Sciatic nerve (tissue), 2 donors: Measurements from ENCODE around the gene ABLIM2. TPM values are rescaled to one million over a fixed set of nuclear protein-coding genes. Genes with fewer than 3 reads are reported as not detected.

ENCODE experiments used
- ATAC-seq: fragments of 200-7000 bp; cut with Tn5 transposase; one replicate; pipeline ENCODE4 v1.9.1; 2020; ENCODE audit warnings: mild to moderate bottlenecking, moderate library complexity
- DNase-seq: peaks from one replicate; pipeline ENCODE4 v3.0.0-alpha.2; 2020; ENCODE audit warnings: low spot score
- intact Hi-C: fragments of 100-400 bp; cut with DNase I; formaldehyde crosslinking; loops from one replicate; pipeline ENCODE4 v1.14.2; 2022
- total RNA-seq: library from RNA; stranded (reverse); fragmentation: NEBNext Ultra II Directional; extraction: Animal tissue kit (Norgen Biotek cat#: 25700); gene quantifications from one replicate; pipeline ENCODE4 v1.2.1, GENCODE V29; 2021
- donor health status: DM: no; HTN: no; CAD: no.
- donor health status: DM: no; HTN: no; CAD: no.

The ABLIM2 gene
- total RNA-seq, 1 donor from 2014 or later = 44.4 TPM

DNA sequence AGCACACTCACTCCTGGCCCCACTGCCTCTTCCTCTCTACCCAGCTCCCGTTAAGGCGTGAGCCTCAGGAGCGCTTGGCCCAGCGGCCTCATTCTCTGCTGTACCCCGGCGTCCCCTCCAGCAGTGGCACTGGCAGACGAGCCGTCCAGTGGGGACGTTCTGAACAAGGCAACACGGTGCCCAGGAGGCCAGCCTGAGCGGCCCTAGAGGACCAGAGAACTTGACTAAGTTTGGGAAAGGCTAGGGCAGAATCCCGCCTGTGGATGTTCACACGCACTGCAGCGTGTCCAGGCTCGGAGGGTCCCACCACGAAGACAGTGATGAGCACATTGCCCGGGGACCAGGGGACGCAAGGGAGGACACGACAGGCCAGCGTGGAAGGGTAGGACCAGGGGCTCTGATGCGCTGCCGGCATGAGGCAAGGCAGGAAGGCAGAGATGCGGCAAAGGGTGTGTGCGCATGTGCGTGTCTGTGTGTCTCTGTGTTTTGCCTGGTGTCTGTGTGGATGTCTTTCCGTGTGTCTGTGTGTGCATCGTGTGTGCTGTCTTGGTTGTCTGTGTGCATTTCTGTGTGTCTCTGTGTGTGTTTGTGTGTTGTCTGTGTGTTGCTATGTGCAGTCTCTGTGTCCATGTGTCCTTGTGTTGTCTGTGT lies 89.4 kb downstream of the ABLIM2 start:
- intact Hi-C loops = loop anchor here (10.0 kb wide), 1 partner anchor 516 kb away; the partner anchor contains the start of gene GPR78
- DNase-seq (no peak), ATAC-seq (no peak)

DNA sequence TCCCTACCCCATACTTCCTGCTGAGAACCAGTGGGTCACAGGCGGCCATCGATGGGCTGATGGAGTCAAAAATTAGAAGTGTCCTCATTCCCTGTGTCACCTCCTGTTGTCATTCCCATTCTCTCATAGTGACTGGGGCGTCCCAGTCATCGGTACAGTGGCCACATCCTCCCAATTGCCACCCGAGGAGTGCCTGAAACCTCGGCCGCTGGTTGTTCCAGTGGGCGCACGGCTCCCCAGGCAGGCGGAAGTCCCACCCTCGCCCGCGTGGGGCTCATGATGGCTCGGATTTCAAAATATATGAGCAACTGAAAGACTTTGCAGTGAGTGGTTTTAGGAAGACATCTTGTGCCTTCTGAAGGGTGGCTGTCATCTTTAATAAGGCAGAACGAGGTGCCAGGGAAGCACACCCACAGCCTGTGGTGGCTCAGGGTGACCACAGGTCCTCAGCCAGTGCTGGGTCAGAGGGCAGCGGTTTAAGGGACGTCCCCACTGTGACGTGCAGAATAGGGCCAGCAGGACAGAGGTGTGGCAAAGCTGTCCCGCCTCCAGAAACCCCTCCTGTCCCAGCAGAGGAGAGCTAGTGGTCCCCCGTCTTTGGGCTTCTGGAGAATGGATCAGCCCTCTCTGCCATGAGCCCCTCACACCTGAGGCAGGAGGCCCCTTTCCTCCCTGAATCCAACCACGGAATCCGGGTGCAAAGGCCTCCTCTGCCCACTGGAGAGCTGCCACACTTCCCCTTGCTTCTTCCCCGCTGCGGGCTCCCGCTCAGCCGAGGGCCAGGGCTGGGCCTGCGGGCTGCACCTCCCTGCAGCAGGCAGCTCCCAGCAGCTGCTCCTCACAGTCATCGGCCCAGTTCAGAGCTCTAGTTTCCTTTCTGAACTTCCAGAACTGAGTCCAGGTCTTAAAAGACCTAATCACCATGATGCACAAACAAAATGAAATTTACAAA lies 90.4 kb downstream of the ABLIM2 start:
- intact Hi-C loops = loop anchor here (10.0 kb wide), 1 partner anchor 517 kb away; the partner anchor contains the start of gene GPR78
- peak; percentile 52 for ATAC-seq
- DNase-seq = no peak

DNA sequence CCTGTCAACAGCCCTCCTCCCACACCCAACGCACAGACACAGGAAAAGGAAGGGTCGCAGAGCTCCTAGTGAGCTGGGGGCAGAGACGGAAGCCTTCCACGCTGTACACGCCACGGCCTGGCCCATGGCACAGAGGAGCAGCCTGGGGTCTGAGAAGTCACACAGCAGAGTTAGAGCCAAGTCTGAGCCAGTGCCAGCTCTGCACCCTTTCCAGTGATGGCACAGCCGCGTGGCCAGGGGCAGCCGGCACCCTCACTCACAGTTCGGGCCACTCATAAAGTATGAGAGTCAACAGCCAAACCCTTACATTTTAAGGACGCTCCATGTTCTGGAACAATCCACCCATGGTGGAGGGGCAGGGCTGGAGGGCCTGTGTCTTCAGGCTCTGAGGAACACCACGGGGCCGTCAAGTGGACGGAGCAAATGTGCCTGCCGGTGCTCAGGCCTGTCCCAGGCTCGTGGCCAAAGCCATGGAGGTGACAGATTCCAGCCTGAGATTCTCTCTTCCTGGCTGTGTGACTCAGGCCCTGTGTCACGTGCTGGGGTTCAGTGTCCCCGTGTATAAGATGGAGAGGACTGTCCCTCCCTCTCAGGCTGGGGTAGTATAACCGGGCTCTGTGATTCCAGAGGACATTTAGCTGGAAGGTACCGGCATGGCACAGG lies 91.2 kb downstream of the ABLIM2 start:
- intact Hi-C loops = loop anchor here (10.0 kb wide), 1 partner anchor 517 kb away; the partner anchor contains the start of gene GPR78
- no peak for ATAC-seq
- no peak for DNase-seq

DNA sequence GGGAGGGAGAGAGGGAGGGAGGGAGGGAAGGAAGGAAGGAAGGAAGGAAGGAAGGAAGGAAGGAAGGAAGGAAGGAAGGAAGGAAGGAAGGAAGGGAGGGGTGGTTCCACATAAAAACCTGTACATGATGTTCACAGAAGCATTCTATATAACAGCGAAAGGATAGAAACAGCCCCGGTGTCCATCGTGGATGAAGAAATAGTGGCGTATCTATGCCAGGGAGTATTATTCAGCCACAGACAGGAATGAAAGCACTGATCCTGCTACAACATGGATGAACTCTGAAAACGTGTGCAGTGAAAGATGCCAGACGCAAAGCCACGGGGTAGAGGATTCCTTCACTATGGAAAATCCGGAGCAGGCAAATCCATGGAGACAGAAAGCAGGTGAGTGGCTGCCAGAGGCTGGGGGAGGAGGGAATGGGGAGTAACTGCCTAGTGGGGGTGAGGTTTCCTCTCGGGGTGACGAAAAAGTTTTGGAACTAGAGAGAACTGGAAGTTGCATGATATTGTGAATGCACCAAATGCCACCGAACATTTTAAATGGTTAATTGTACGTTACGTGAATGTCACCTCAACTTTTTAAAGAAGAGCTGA lies 92.2 kb downstream of the ABLIM2 start:
- intact Hi-C loops = loop anchor here (10.0 kb wide), 1 partner anchor 518 kb away; the partner anchor contains the start of gene GPR78
- ATAC-seq (no peak), DNase-seq (no peak)

DNA sequence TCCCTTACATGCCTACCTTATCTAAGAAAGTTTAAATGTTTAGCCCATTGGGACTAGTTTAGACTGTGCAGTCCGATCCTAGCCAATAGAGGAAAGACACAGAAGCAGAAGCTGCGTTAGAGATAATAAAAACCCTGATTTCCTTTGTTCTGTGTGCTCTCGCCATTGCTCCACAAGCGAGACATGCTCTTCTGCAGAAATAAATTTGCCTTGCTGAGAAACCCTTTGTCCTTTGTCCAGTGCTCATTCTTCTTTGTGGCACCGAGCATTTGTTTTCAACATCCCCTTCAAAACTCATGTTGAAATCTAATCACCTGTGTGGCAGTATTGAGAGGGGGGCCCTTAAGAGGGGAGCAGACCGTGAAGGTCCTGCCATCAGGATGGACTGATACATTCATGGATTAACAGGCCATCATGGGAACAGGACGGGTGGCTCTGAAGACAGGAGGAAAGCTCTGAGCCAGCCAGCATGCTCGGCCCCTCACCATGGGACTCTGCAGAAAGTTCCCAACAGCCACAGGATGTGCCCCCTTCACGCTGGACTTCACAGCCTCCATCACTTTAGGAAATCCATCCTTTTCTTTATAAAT lies 94.5 kb downstream of the ABLIM2 start:
- ATAC-seq = no peak
- intact Hi-C loops = loop anchor here (10.0 kb wide), 1 partner anchor 521 kb away; the partner anchor contains the start of gene GPR78
- no peak for DNase-seq

DNA sequence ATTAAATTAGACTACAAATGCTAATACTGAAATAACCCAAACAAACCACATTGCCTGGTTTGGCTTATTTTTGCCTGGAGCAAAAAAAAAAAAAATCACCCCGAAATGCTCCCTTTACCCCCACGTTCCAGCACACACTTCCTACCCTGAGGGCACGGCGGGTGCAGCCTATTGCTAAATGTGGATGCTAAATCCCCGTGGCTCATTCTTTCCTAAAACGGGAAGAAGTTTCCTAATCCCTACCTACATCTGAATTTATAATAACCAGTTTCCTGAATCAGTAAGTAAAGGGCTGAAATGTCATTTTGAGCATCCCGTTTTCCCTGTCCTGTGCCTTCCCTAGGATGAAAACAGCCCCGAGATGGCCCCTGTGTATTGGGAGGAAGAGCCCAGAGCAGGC lies 97.0 kb downstream of the ABLIM2 start:
- intact Hi-C loops = loop anchor here (10.0 kb wide), 1 partner anchor 523 kb away; the partner anchor contains the start of gene GPR78
- DNase-seq (no peak), ATAC-seq (no peak)

DNA sequence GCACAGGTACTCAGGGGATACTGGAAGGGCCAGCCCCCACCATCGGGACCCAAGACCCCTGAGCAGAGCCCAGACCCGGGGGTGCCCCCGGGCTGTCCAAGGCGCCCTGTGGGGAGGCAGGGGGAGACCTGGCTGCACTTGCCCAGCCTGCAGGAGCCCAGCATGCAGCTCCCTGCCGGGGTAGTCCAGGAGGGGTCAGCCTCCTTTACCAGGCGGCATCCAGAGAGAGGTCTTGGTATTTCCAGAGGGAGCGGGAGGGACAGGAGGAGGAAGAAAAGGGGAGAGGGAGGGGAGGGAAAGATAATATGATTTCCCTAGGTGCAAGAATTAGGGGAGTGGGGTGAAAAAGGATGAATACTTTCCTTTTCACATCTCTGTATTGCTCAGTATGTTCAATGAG lies 97.5 kb downstream of the ABLIM2 start:
- intact Hi-C loops = loop anchor here (10.0 kb wide), 1 partner anchor 524 kb away; the partner anchor contains the start of gene GPR78
- no peak for ATAC-seq
- no peak for DNase-seq

DNA sequence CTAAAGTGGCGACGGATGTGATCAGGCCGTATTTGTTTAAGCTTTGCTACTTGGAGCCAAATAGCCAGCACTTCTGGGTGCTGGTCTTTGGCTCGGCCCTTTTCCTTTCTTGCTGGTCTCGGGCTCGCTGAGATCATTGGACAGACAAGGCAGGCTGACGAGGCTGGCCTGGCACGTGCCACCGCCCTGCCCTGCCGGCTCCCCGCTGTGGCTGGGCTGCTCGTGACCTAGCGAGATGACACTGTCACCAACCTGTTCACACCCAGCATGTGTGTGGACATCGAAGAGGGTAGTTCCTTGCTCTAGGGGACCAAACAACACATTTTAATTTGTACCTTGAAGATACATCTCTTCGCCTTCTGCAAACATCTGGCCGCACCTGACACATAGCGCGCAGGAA lies 98.0 kb downstream of the ABLIM2 start:
- ATAC-seq = no peak
- no peak for DNase-seq
- intact Hi-C loops = loop anchor here (10.0 kb wide), 1 partner anchor 524 kb away; the partner anchor contains the start of gene GPR78

DNA sequence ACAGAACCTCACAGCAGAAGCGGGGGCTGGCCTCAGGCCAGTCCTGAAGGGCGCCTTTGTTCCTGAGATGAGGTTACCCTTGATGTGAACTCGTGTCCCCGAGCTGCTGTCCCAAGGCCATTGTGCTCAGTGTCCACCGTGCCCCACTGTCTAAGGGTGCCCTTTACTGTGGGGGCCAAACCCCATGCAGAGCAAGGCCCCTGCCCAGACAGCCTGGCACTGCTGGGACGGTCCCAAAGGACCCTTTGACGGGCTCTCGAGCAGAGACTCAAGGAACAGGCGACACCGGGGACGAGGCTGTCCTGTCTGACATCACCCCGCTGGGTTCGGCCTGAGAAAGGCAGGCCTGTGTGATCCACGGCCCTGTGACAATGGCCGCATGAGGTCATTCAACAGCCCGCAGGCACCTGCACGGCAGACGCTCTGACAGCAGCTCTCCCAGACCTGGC lies 100.6 kb downstream of the ABLIM2 start:
- intact Hi-C loops = loop anchor here (5.0 kb wide), 1 partner anchor 1876 kb away; no protein-coding TSS in a partner anchor
- no peak for ATAC-seq
- no peak for DNase-seq

DNA sequence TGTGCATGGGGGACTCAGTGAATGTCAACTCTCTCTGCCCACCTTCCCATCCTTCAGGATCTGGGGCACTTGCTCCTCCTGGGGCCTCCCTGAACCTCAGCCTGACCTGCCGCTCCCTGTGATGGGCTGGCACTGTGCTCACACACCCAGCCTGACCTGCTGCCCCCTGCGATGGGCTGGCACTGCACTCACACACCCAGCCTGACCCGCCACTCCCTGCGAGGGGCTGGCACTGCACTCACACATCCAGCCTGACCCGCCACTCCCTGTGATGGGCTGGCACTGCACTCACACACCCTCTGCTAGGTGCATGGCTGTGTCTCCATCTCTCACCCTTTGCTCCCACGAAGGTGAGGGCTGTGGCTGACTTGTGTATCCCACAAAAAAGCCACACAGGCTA lies 103.4 kb downstream of the ABLIM2 start:
- ATAC-seq (no peak), DNase-seq (no peak)
- intact Hi-C loops = loop anchor here (5.0 kb wide), 1 partner anchor 1873 kb away; no protein-coding TSS in a partner anchor

DNA sequence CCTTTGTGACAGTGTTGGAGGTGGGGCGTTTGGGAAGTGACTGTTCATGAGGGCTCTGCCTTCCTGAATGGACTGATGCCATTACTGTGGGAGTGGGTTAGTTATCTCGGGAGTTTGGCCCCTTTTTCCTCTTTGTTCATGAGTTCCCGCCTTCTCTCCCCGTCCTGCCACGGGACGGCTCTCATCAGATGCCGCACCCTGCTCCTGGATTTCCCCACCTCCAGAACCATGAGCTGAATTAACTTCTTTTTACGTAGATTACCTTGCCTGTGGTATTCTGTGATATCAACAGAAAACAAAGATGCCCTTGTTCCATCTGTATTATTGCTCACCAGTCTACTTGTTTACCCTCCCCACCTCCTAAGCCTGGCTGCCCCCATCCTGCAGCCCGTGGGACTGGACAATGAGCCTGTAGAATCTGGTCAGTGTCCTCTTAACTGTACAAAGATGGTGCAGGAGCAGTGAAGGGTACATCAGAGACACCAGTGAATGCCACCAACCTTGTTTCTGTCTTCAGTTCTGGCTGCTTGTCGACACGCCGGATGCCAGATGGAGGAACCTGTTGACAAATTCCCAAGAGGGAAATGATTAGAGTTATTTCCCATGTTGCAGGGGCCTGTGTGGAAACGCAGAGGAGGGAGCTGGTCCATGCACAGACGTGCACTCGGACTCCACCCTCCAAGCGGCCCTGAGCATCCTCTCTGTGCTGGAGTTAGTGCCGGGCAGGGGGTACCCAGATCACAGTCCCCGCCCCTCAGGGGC lies 104.7 kb downstream of the ABLIM2 start:
- ATAC-seq (no peak), DNase-seq (no peak)
- intact Hi-C loops = no loop called here

DNA sequence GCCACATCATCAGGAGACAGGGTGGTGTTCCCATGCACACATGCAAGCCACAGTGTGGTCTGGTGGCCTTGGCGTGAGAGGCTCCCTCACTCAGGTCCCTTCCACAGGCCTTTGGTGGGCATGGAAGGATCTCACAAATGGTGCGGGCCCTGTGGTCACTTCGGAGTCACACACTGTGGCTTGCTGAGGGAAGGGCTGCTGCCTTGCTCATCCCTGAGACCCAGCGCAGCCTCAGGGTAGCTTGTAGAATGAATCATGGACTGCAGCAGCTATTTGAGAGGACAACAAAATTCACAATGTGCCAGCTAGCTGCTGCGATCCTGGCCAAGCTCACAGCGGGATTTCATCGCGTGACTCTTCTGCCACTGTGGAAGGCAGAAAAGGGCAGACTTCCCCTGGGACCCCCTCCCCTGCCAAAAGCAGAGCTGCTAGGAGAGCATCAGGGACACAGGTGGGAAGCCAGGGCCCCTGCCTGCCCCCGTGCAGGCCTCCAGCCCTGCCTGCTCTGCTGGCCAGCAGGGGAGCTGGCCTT lies 106.4 kb downstream of the ABLIM2 start:
- ATAC-seq = no peak
- intact Hi-C loops = no loop called here

DNA sequence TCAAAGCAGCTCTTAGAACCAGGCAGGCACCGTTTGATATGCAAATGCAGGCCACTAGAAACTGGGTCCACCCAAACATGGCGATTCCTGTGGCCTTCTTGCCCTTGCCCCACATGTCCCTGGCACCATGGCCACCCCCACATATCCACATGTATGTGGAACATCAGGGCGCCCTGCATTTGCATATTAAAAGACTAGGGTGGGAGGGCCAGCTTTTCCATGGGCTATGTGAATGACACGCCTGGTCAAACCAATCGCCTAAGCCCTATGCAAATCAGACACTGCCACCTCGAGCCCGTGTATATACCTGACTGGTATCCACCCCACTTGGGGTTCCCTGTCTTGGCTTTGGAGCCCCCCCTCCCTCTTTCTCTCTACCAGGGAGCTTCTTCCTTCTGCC lies 107.0 kb downstream of the ABLIM2 start:
- ATAC-seq (no peak), DNase-seq (no peak)
- intact Hi-C loops = no loop called here

More for the DNA sequence above, 106.4 kb downstream of the ABLIM2 start:
- no peak for DNase-seq

DNA sequence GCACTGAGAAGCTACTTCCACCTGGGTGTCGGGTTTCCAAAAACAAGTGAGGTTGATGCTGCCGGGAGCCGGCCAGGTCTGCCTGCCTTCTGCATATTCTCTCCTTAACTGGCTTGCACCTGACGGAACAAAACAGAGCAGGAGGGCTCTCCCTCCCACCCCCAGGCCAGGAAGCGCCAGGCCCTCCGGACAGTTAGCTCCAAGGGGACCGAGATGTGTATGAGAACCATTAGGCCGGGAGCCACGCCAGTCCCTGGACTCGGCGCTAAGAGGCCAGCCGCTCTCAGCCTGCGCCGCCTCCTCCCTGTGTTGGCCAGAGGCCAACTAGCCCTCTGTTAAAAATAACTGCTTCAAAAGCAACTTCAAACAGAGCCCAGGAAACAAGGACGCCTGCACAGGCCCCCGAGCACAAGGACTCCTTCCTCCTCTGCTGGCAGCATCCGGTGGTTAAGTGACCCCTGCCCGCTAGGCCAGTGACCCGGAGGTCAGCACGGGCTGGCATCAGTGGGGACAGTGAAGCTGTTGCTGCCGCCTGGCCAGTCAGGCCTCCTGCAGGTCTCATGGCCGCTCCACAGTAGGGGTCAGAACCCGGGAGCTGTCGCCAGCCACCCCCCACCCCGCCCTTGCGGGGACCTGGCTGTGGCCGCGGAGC lies 107.9 kb downstream of the ABLIM2 start:
- DNase-seq (peak; percentile 87), ATAC-seq (peak; percentile 84)
- intact Hi-C loops = no loop called here

DNA sequence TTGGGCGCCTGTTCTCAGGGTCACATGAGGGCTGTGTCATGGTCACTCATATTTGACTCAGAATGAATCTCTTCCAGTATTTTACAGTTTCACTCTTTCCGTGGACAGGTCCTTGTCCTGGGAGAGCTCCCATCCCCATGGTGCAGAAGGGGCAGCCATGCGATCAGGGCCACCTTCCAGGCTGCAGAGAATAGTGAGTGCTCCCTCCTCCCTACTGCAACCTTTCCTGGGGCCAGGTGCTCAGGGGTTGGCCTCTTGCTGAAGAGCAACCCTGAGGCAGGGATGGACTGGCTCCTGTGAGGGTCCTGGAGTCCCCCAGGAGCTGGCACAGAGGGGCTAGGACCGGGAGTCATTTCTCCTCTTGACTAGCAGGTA lies 108.4 kb downstream of the ABLIM2 start:
- no peak for ATAC-seq
- intact Hi-C loops = no loop called here
- no peak for DNase-seq

DNA sequence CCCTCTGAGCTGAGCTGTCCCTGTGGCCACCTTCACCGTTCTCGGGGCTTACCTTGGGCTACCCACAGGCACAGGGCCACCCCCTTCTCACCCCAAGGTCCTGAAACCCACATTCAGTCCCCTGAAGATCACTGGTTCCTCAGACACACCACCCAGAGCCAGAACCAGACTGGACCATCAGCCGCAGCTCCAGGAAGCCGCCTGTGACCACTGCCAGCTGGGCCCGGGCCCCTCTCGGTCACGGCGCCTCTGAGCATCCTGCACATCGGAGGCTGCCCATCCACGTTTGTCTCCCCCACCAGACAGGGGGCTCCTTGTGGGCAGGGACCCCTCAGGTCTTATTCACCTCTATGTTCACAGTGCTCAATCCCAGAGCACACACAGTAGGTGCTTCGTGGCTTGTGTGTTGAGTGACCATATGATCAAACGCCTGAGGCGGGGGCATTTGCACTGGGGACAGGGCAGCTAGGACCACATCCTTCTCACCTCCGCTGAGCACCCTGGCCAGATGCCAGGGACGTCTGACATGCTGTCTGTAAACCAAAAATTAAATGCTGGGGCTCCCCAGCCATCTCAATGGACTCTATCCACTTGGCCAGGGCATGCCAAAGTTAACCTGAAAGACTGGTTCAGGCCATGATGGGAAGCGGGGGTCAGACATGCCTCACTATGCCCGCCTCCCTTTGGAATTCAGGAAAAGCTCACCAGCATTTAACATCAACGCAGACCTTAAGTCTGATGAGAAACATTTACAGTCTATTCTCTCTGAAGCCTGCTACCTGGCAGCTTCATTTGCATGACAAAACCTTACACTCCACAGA lies 109.5 kb downstream of the ABLIM2 start:
- ATAC-seq = no peak
- DNase-seq = no peak
- intact Hi-C loops = no loop called here
